ENCODE results near the gene PMEPA1. TPM values are rescaled to one million over a fixed set of nuclear protein-coding genes. Genes with fewer than 3 reads are reported as not detected.

The PMEPA1 gene
- total and polyA plus RNA-seq, 2 experiments from 2014 or later, result 7.3 to 15.4 TPM

DNA sequence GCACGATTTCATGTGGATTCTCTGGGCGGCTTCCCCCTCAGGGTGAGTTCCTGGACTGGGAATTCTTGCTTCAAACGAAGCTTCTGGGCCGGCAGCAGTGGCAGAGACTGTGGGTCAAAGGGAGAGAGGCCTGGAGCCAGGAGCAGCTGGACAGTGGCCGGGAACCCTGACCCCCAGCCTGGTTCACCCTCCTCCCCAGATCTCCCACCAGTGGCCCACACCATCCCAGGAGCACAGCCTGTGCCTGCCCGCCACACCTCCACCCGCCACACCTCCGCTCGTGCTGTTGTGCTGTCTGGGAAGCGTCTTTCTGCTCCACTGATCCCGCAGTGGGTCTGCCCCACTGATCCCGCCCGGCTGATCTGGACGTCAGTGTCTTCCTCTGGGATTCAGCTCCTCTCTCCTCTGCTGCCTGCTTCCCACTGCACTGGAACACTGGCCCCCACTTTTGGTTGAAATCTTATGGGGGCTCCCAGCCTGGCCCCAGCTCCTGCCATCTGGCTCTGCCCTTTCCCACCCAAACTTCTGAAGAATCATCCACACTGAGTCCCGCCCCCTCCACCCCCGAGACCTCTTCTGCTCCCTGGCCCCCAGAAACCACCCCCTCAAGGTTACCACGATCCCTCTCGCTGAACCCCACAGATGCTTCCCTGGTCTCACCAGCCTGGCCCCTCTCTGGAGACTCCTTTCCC, 99.4 kb downstream of the PMEPA1 start:
- no peak overlapping the region for H3K27ac Mint-ChIP-seq
- no peak overlapping the region for H3K4me3 Mint-ChIP-seq
- no peaks in the 10 kb centered on the region for H3K36me3 Mint-ChIP-seq (ENCODE audit: low read depth)

More for the DNA sequence above, 99.4 kb downstream of the PMEPA1 start:
- no peaks in the 10 kb centered on the region for H3F3A ChIP-seq (replicated peaks; ENCODE audit: low read depth)
- H3K4me3 ChIP-seq, result no peak overlapping the region
- Mint-ChIP-seq H3K9me3 (no peaks in the 10 kb centered on the region), H3K27me3 (ENCODE audit: insufficient read depth, low read depth, poor library complexity) (peaks cover 10% of the 10 kb centered on the region), H3K4me1 (no peaks in the 10 kb centered on the region; the same call in 2 of the 3 replicates)
- H4K20me1 ChIP-seq (replicated peaks; ENCODE audit: insufficient read depth), result no peaks in the 10 kb centered on the region
- H3K9me2 ChIP-seq (ENCODE audit: insufficient read depth), result 0 out of 2 replicates have a peak, but pooled peaks cover 2% of the 10 kb centered on the region
- no peak overlapping the region for H3K27ac ChIP-seq (ENCODE audit: low read depth)
- no peak overlapping the region for H3K4me2 ChIP-seq
- no peaks in the 10 kb centered on the region for H3K79me2 ChIP-seq (replicated peaks; ENCODE audit: insufficient read depth)
- H3K36me3 ChIP-seq (ENCODE audit: insufficient read depth), result no peaks in the 10 kb centered on the region
- no peak overlapping the region for H2AFZ ChIP-seq
- DNase-seq (ENCODE audit: low spot score) (no peak), ATAC-seq (peak; percentile 29; the same call in 2 of the 3 replicates)
- no peaks in the 10 kb centered on the region for H3K4me1 ChIP-seq (ENCODE audit: insufficient read depth)
- TF ChIP-seq NANOG (IDR thresholded peaks at IDR 0.05; ENCODE audit: borderline replicate concordance) (no peak), ZNF331 (CRISPR knock-in tag; IDR thresholded peaks at IDR 0.05; ENCODE audit: low read depth) (no peak), EZH2phosphoT487 (IDR thresholded peaks at IDR 0.05; ENCODE audit: unreplicated experiment) (no peak), JUNB (IDR thresholded peaks at IDR 0.05; ENCODE audit: unreplicated experiment) (no peak), CTCF (conservative IDR thresholded peaks at IDR 0.05; ENCODE audit: low read depth in 2 of 2) (no peak), EZH2 (IDR thresholded peaks at IDR 0.05; ENCODE audit: low read depth, unreplicated experiment) (no peak), CREB1 (CRISPR knock-in tag; IDR thresholded peaks at IDR 0.05; ENCODE audit: low read depth) (no peak), ZNF462 (CRISPR knock-in tag; IDR thresholded peaks at IDR 0.05) (no peak), ZNF114 (CRISPR knock-in tag; IDR thresholded peaks at IDR 0.05) (no peak), POLR2AphosphoS5 (IDR thresholded peaks at IDR 0.05; ENCODE audit: low read depth) (no peak), STAT1 (IDR thresholded peaks at IDR 0.05; ENCODE audit: unreplicated experiment) (no peak)
- TF ChIP-seq, protein P1, sequence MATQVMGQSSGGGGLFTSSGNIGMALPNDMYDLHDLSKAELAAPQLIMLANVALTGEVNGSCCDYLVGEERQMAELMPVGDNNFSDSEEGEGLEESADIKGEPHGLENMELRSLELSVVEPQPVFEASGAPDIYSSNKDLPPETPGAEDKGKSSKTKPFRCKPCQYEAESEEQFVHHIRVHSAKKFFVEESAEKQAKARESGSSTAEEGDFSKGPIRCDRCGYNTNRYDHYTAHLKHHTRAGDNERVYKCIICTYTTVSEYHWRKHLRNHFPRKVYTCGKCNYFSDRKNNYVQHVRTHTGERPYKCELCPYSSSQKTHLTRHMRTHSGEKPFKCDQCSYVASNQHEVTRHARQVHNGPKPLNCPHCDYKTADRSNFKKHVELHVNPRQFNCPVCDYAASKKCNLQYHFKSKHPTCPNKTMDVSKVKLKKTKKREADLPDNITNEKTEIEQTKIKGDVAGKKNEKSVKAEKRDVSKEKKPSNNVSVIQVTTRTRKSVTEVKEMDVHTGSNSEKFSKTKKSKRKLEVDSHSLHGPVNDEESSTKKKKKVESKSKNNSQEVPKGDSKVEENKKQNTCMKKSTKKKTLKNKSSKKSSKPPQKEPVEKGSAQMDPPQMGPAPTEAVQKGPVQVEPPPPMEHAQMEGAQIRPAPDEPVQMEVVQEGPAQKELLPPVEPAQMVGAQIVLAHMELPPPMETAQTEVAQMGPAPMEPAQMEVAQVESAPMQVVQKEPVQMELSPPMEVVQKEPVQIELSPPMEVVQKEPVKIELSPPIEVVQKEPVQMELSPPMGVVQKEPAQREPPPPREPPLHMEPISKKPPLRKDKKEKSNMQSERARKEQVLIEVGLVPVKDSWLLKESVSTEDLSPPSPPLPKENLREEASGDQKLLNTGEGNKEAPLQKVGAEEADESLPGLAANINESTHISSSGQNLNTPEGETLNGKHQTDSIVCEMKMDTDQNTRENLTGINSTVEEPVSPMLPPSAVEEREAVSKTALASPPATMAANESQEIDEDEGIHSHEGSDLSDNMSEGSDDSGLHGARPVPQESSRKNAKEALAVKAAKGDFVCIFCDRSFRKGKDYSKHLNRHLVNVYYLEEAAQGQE (IDR thresholded peaks at IDR 0.05; ENCODE audit: unreplicated experiment), result no peak
- TF ChIP-seq, protein P2, sequence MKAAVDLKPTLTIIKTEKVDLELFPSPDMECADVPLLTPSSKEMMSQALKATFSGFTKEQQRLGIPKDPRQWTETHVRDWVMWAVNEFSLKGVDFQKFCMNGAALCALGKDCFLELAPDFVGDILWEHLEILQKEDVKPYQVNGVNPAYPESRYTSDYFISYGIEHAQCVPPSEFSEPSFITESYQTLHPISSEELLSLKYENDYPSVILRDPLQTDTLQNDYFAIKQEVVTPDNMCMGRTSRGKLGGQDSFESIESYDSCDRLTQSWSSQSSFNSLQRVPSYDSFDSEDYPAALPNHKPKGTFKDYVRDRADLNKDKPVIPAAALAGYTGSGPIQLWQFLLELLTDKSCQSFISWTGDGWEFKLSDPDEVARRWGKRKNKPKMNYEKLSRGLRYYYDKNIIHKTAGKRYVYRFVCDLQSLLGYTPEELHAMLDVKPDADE (IDR thresholded peaks at IDR 0.05), result no peak
- H3K27me3 ChIP-seq (ENCODE audit: insufficient read depth), result no peaks in the 10 kb centered on the region

Data from GM23338 (cell line).